ENCODE results near the gene SSBP4.

The SSBP4 gene

DNA sequence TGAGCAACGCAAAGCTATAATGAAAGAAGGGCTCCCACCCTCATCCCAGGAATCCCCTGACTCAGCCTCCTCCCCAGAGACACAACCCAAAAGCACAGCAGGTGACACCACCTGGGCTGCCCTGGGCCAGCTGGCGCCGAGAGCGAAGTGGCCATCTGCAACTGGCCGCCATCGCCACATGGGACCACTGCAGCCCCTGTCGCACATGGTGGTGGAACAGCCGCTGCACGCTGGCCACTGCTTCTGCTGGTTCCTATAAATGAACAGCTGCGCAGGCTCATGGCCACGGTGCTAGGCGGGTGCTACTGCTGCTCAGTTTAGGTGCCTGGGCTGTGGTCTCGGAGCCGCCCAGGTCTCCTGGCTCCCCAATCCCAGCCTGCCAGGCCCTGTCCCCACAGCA lies 30.4 kb downstream of the SSBP4 start:
- Histone ChIP-seq H3K9me3 (ENCODE audit: control insufficient read depth in 2 of 2, low read length in 2 of 2) (no peaks in the 10 kb centered on the region), H3K27me3 (ENCODE audit: control insufficient read depth in 1 of 2, insufficient read depth in 2 of 2, low read length in 2 of 2) (no peaks in the 10 kb centered on the region), H3K4me1 (ENCODE audit: control insufficient read depth, insufficient read depth, low read length) (peaks cover 5% of the 10 kb centered on the region), H3K9ac (ENCODE audit: low read length in 2 of 2) (no peak overlapping the region), H3K27ac (ENCODE audit: low read length) (no peak overlapping the region), H3K4me3 (ENCODE audit: low read length in 2 of 2) (no peak overlapping the region), H3K36me3 (ENCODE audit: control insufficient read depth in 2 of 2, insufficient read depth in 2 of 2, low read length in 2 of 2) (peaks cover 30% of the 10 kb centered on the region in 2 donors)

DNA sequence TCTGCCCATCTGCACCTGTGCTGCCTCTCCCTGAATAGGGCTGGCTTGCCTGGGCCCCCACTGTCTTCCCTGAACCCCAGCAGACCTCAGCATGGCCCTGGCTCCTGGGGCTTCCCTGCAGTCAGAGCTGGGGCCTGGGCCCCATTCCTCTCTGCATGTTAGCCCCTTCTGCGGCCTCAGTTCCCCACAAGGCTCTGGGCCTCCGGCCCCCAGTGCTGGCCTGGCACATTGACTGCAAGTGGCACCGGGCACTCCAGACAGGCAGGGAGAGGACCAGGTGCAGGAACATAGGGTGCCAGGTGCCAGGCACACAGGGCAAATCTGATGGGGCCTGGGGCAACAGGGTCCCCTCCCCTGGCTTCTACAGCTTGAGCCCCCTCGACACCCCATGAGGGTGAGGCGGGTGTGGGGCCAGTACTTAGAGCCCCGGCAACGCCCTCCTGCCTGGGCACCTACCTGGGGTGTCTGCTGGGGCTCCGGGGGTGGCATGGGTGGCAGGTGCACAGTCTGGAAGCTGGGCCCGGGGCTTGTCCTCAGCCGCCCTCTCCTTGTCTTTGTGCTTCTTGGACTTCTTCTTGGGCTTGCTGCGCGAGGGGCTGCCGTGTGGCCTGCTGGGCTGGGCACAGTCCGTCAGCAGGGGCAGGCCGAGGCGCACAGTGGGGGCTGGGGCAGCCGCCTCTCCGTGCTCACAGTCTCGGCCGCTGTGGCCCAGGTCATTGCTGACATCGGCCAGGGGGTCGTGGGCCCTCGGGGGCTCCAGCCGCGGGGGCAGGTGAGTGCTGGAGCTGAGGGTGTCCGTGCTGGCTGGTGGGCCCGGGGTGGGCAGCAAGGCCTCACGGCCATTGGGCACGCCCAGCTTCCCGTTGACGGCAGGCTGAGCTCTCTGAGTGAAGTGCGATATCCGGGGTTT lies 31.1 kb downstream of the SSBP4 start:
- Histone ChIP-seq H3K9ac (ENCODE audit: low read length in 2 of 2) (no peak overlapping the region), H3K27me3 (ENCODE audit: control insufficient read depth in 1 of 2, insufficient read depth in 2 of 2, low read length in 2 of 2) (no peaks in the 10 kb centered on the region), H3K4me1 (ENCODE audit: control insufficient read depth, insufficient read depth, low read length) (peaks cover 5% of the 10 kb centered on the region), H3K4me3 (ENCODE audit: low read length in 2 of 2) (no peak overlapping the region), H3K27ac (ENCODE audit: low read length) (no peak overlapping the region), H3K36me3 (ENCODE audit: control insufficient read depth in 2 of 2, insufficient read depth in 2 of 2, low read length in 2 of 2) (peaks cover 25 to 28% of the 10 kb centered on the region in 2 donors), H3K9me3 (ENCODE audit: control insufficient read depth in 2 of 2, low read length in 2 of 2) (no peaks in the 10 kb centered on the region)

- Histone ChIP-seq H3K9me3 (ENCODE audit: control insufficient read depth in 2 of 2, low read length in 2 of 2) (no peaks in the 10 kb centered on the region), H3K9ac (ENCODE audit: low read length in 2 of 2) (no peak overlapping the region), H3K4me1 (ENCODE audit: control insufficient read depth, insufficient read depth, low read length) (peaks cover 8% of the 10 kb centered on the region), H3K36me3 (ENCODE audit: control insufficient read depth in 2 of 2, insufficient read depth in 2 of 2, low read length in 2 of 2) (peaks cover 18 to 26% of the 10 kb centered on the region in 2 donors), H3K27ac (ENCODE audit: low read length) (no peak overlapping the region), H3K4me3 (ENCODE audit: low read length in 2 of 2) (no peak overlapping the region), H3K27me3 (ENCODE audit: control insufficient read depth in 1 of 2, insufficient read depth in 2 of 2, low read length in 2 of 2) (no peaks in the 10 kb centered on the region)
Measured at GRCh38 chr19:18450931-18451836, 32.0 kb downstream of the SSBP4 start.

DNA sequence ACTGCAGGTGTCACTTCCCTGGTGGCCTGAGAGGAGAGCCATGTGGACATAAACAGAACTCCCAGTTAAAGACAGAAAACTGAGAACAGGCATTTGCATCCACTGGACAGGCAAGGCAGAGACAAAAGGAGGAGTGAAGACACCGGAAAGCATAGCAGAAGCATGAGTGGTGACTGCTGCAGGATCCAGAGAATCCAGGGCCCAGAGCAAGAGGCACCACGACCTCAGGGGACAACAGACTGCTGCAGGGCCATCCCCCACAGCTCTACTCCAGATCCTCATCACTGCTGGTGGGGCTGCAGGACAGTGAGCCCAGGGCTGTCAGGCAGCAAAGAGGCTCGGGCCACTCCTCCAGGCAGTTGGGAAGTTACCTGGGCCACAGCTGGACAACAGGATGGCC lies 33.2 kb downstream of the SSBP4 start:
- H3K9ac ChIP-seq (ENCODE audit: low read length in 2 of 2), result no peak overlapping the region
- H3K27ac ChIP-seq (ENCODE audit: low read length), result no peak overlapping the region
- H3K4me1 ChIP-seq (ENCODE audit: control insufficient read depth, insufficient read depth, low read length), result peaks cover 20% of the 10 kb centered on the region
- H3K9me3 ChIP-seq (ENCODE audit: control insufficient read depth in 2 of 2, low read length in 2 of 2), result no peaks in the 10 kb centered on the region
- no peaks in the 10 kb centered on the region for H3K27me3 ChIP-seq (ENCODE audit: control insufficient read depth in 1 of 2, insufficient read depth in 2 of 2, low read length in 2 of 2)
- no peak overlapping the region for H3K4me3 ChIP-seq (ENCODE audit: low read length in 2 of 2)
- peaks cover 9 to 18% of the 10 kb centered on the region in 2 donors for H3K36me3 ChIP-seq (ENCODE audit: control insufficient read depth in 2 of 2, insufficient read depth in 2 of 2, low read length in 2 of 2)

GRCh38 chr19:18453269-18454024 lies 34.2 kb downstream of the SSBP4 start:
- Histone ChIP-seq H3K4me1 (ENCODE audit: control insufficient read depth, insufficient read depth, low read length) (peaks cover 24% of the 10 kb centered on the region), H3K4me3 (ENCODE audit: low read length in 2 of 2) (no peak overlapping the region), H3K27ac (ENCODE audit: low read length) (no peak overlapping the region), H3K27me3 (ENCODE audit: control insufficient read depth in 1 of 2, insufficient read depth in 2 of 2, low read length in 2 of 2) (no peaks in the 10 kb centered on the region), H3K36me3 (ENCODE audit: control insufficient read depth in 2 of 2, insufficient read depth in 2 of 2, low read length in 2 of 2) (peaks cover 9 to 14% of the 10 kb centered on the region in 2 donors), H3K9ac (ENCODE audit: low read length in 2 of 2) (no peak overlapping the region), H3K9me3 (ENCODE audit: control insufficient read depth in 2 of 2, low read length in 2 of 2) (no peaks in the 10 kb centered on the region)

DNA sequence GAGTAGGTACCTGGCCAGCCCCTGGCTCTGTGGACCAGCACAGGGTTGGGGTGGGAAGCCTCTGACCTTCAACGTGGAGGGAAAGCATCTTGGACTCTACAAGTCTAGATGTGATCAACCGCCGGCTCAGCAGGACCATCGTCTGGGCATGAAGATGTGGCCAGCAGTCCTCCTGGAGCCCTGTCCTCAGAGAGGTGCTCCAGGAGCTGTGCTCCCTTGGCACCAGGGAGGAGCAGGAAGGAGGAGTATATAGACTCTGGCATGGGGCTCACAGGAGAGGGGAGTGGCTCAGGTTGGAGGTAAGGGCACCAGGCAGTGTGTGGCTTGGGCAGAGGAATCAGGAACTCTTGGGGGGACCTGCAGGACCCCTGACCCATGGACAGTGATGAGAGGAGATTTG lies 37.1 kb downstream of the SSBP4 start:
- H3K27me3 ChIP-seq (ENCODE audit: control insufficient read depth in 1 of 2, insufficient read depth in 2 of 2, low read length in 2 of 2), result no peaks in the 10 kb centered on the region
- H3K27ac ChIP-seq (ENCODE audit: low read length), result peak overlapping the region; percentile 55
- H3K9me3 ChIP-seq (ENCODE audit: control insufficient read depth in 2 of 2, low read length in 2 of 2), result no peaks in the 10 kb centered on the region
- peaks cover 9 to 17% of the 10 kb centered on the region in 2 donors for H3K36me3 ChIP-seq (ENCODE audit: control insufficient read depth in 2 of 2, insufficient read depth in 2 of 2, low read length in 2 of 2)
- peaks cover 38% of the 10 kb centered on the region for H3K4me1 ChIP-seq (ENCODE audit: control insufficient read depth, insufficient read depth, low read length)
- H3K4me3 ChIP-seq (ENCODE audit: low read length in 2 of 2), result no peak overlapping the region
- H3K9ac ChIP-seq (ENCODE audit: low read length in 2 of 2), result peak overlapping the region in 1 of 2 donors; percentile 6

GRCh38 chr19:18456974-18457373 lies 37.8 kb downstream of the SSBP4 start:
- Histone ChIP-seq H3K27ac (ENCODE audit: low read length) (peak overlapping the region; percentile 55), H3K27me3 (ENCODE audit: control insufficient read depth in 1 of 2, insufficient read depth in 2 of 2, low read length in 2 of 2) (no peaks in the 10 kb centered on the region), H3K9me3 (ENCODE audit: control insufficient read depth in 2 of 2, low read length in 2 of 2) (no peaks in the 10 kb centered on the region), H3K4me1 (ENCODE audit: control insufficient read depth, insufficient read depth, low read length) (peaks cover 42% of the 10 kb centered on the region), H3K36me3 (ENCODE audit: control insufficient read depth in 2 of 2, insufficient read depth in 2 of 2, low read length in 2 of 2) (peaks cover 14 to 18% of the 10 kb centered on the region in 2 donors), H3K9ac (ENCODE audit: low read length in 2 of 2) (peak overlapping the region; percentile 6 to 13), H3K4me3 (ENCODE audit: low read length in 2 of 2) (no peak overlapping the region)

- Histone ChIP-seq H3K9me3 (ENCODE audit: control insufficient read depth in 2 of 2, low read length in 2 of 2) (no peaks in the 10 kb centered on the region), H3K27ac (ENCODE audit: low read length) (peak overlapping the region; percentile 55), H3K36me3 (ENCODE audit: control insufficient read depth in 2 of 2, insufficient read depth in 2 of 2, low read length in 2 of 2) (peaks cover 14 to 18% of the 10 kb centered on the region in 2 donors), H3K4me1 (ENCODE audit: control insufficient read depth, insufficient read depth, low read length) (peaks cover 42% of the 10 kb centered on the region), H3K4me3 (ENCODE audit: low read length in 2 of 2) (no peak overlapping the region), H3K27me3 (ENCODE audit: control insufficient read depth in 1 of 2, insufficient read depth in 2 of 2, low read length in 2 of 2) (no peaks in the 10 kb centered on the region), H3K9ac (ENCODE audit: low read length in 2 of 2) (no peak overlapping the region)
Measured at GRCh38 chr19:18457483-18458331, 38.5 kb downstream of the SSBP4 start.

DNA sequence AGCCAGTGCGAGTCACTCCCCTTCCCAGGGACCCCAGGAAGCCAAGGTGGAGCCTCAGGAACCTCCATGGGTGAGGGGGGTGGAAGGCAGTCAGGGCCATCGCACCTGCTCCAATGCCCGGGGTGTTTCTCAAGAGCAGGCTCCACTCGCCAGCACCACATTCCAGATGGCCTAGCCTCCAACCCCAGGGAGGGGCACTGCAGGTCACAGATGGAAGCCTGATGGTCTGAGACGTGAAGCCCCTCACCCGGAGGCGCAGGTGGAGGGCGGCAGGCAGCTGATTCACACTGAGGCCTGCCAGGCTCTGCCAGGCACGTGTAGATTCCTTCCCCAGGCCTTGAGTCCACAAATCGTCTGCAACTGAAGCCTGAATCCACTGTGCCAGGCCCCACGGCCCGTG lies 41.7 kb downstream of the SSBP4 start:
- H3K9ac ChIP-seq (ENCODE audit: low read length in 2 of 2), result no peak overlapping the region
- peak overlapping the region; percentile 75 for H3K27ac ChIP-seq (ENCODE audit: low read length)
- no peaks in the 10 kb centered on the region for H3K27me3 ChIP-seq (ENCODE audit: control insufficient read depth in 1 of 2, insufficient read depth in 2 of 2, low read length in 2 of 2)
- peaks cover 63% of the 10 kb centered on the region for H3K4me1 ChIP-seq (ENCODE audit: control insufficient read depth, insufficient read depth, low read length)
- peaks cover 14 to 15% of the 10 kb centered on the region in 2 donors for H3K36me3 ChIP-seq (ENCODE audit: control insufficient read depth in 2 of 2, insufficient read depth in 2 of 2, low read length in 2 of 2)
- H3K4me3 ChIP-seq (ENCODE audit: low read length in 2 of 2), result no peak overlapping the region
- H3K9me3 ChIP-seq (ENCODE audit: control insufficient read depth in 2 of 2, low read length in 2 of 2), result no peaks in the 10 kb centered on the region

Data from stomach smooth muscle (tissue), 2 donors.